Smooth muscle cell (in vitro differentiated cells): ENCODE results near the gene DCTN2. TPM values are rescaled to one million over a fixed set of nuclear protein-coding genes. Genes with fewer than 3 reads are reported as not detected.

ENCODE experiments used
- DNase-seq: peaks from one replicate; lab custom pipeline; 2025; ENCODE audit not compliant: unreplicated experiment; lab: John Stamatoyannopoulos, UW
- H2AFZ ChIP-seq: fragments of 200-600 bp; sonication (generic); 2 replicates; pipeline ENCODE4 v1.6.0; 2016; ENCODE audit warnings: antibody characterized with exemption, low read depth, mild to moderate bottlenecking
- H3F3A ChIP-seq: fragments of 200-600 bp; sonication (generic); 2 replicates; pipeline ENCODE4 v1.6.0; 2017; ENCODE audit warnings: antibody characterized with exemption, low read depth
- H3K27ac ChIP-seq: fragments of 200-600 bp; sonication (generic); 2 replicates; pipeline ENCODE4 v1.5.1; 2016; ENCODE audit warnings: low read depth, mild to moderate bottlenecking
- H3K27me3 ChIP-seq: fragments of 200-600 bp; sonication (generic); 2 replicates; pipeline ENCODE4 v1.6.1; 2016; ENCODE audit warnings: low read depth, mild to moderate bottlenecking
- H3K36me3 ChIP-seq: fragments of 200-600 bp; sonication (generic); 2 replicates; pipeline ENCODE4 v1.5.1; 2016; ENCODE audit warnings: low read depth
- H3K4me1 ChIP-seq: fragments of 200-600 bp; sonication (generic); 2 replicates; pipeline ENCODE4 v1.5.1; 2016; ENCODE audit warnings: low read depth
- H3K4me2 ChIP-seq: fragments of 200-600 bp; sonication (generic); 2 replicates; pipeline ENCODE4 v1.6.0; 2016; ENCODE audit warnings: mild to moderate bottlenecking
- H3K4me3 ChIP-seq: fragments of 200-600 bp; sonication (generic); 2 replicates; pipeline ENCODE4 v1.5.1; 2016; ENCODE audit warnings: mild to moderate bottlenecking
- H3K79me2 ChIP-seq: fragments of 200-600 bp; sonication (generic); 2 replicates; pipeline ENCODE4 v1.6.0; 2016; ENCODE audit warnings: low read depth, mild to moderate bottlenecking
- H3K9ac ChIP-seq: fragments of 200-600 bp; sonication (generic); 2 replicates; pipeline ENCODE4 v1.6.0; 2016; ENCODE audit warnings: low read depth
- H3K9me3 ChIP-seq: fragments of 200-600 bp; sonication (generic); replicated peaks from 2 replicates; pipeline ENCODE4 v1.5.1; 2016; ENCODE audit warnings: low read depth
- H4K20me1 ChIP-seq: fragments of 200-600 bp; sonication (generic); 2 replicates; pipeline ENCODE4 v1.6.0; 2016; ENCODE audit warnings: low read depth
- CTCF ChIP-seq: fragments of 200-600 bp; sonication (generic); IDR thresholded peaks from 2 replicates; pipeline ENCODE4 v1.5.1; 2017; ENCODE audit warnings: borderline replicate concordance, mild to moderate bottlenecking, antibody characterized with exemption; ENCODE audit not compliant: insufficient read depth, poor library complexity, severe bottlenecking
- WGBS: methylation state at CpG from one replicate; pipeline ENCODE4 v1.1.7; 2016; ENCODE audit warnings: low lambda C conversion rate; 5-methylcytosine and 5-hydroxymethylcytosine counted together
- polyA plus RNA-seq: library from polyadenylated mRNA; unstranded; fragments of >200 nt; fragmentation: Nextera tagmentation; extraction: Ambion mirVana; gene quantifications from 2 replicates; pipeline ENCODE4 v1.2.1, GENCODE V29; 2016
- total RNA-seq: library from RNA; depleted of rRNA; stranded (reverse); fragments of >200 nt; gene quantifications from 2 replicates; pipeline ENCODE4 v1.2.3, GENCODE V29; 2014

Gene DCTN2
- total and polyA plus RNA-seq, 2 experiments from 2014 or later = 107 to 119 TPM

- H3F3A ChIP-seq = peaks cover 17% of the 10 kb centered on the region
- no peak overlapping the region for H3K4me2 ChIP-seq
- H3K4me3 ChIP-seq = no peak overlapping the region
- peaks cover 45% of the 10 kb centered on the region for H4K20me1 ChIP-seq
- no peak overlapping the region for H3K9ac ChIP-seq
- H3K36me3 ChIP-seq = peaks cover 11% of the 10 kb centered on the region
- H3K27me3 ChIP-seq = no peaks in the 10 kb centered on the region
- no peak for TF ChIP-seq CTCF
- WGBS = 75% methylated on average over 6 of the region's 6 CpGs
- H2AFZ ChIP-seq = no peak overlapping the region
- H3K79me2 ChIP-seq = peaks cover 3% of the 10 kb centered on the region
- no peaks in the 10 kb centered on the region for H3K9me3 ChIP-seq
- no peak for DNase-seq
- H3K4me1 ChIP-seq = no peaks in the 10 kb centered on the region
- no peak overlapping the region for H3K27ac ChIP-seq
Measured at GRCh38 chr12:57535764-57536596, 11.0 kb downstream of the DCTN2 start.

GRCh38 chr12:57534991-57535543 is 11.9 kb downstream of the DCTN2 start:
- Histone ChIP-seq H3K4me1 (no peaks in the 10 kb centered on the region), H3K27ac (no peak overlapping the region), H2AFZ (no peak overlapping the region), H3F3A (peaks cover 26% of the 10 kb centered on the region), H3K27me3 (no peaks in the 10 kb centered on the region), H3K4me2 (no peak overlapping the region), H3K36me3 (peaks cover 11% of the 10 kb centered on the region), H4K20me1 (peaks cover 39% of the 10 kb centered on the region), H3K4me3 (no peak overlapping the region), H3K79me2 (no peaks in the 10 kb centered on the region), H3K9me3 (no peaks in the 10 kb centered on the region), H3K9ac (no peak overlapping the region)
- no peak for TF ChIP-seq CTCF
- no peak for DNase-seq
- 99% methylated on average over 3 of the region's 3 CpGs for WGBS

DNA sequence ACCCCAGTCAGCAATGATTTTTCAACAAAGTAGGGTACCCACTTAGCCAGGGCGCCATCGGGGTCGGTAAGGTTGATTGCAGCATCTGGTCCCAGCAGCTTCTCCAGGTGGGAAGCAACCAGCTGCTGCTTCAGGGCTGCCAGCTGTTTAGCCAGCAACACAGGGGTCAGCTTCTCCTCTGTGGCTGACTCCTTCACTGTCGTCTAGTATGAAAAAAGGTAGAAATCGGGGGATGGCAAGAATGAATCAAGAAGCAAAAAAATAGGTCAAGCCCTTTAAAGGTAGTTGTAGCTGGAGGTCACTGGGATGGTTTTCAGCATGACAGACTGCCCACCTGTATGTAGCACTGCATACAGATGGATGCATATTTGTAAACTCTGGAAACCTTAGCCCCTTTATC is 12.7 kb downstream of the DCTN2 start:
- no peak for TF ChIP-seq CTCF
- H3K9ac ChIP-seq = no peak overlapping the region
- no peak overlapping the region for H3K27ac ChIP-seq
- no peak overlapping the region for H3K4me3 ChIP-seq
- WGBS = 98% methylated on average over 5 of the region's 5 CpGs
- no peak for DNase-seq
- no peak overlapping the region for H2AFZ ChIP-seq
- H3K4me2 ChIP-seq = no peak overlapping the region
- H3K27me3 ChIP-seq = no peaks in the 10 kb centered on the region
- no peaks in the 10 kb centered on the region for H3K4me1 ChIP-seq
- H3K36me3 ChIP-seq = peaks cover 11% of the 10 kb centered on the region
- H3K79me2 ChIP-seq = no peaks in the 10 kb centered on the region
- H3K9me3 ChIP-seq = no peaks in the 10 kb centered on the region
- peaks cover 32% of the 10 kb centered on the region for H3F3A ChIP-seq
- H4K20me1 ChIP-seq = peaks cover 37% of the 10 kb centered on the region
